ENCODE results near the gene SEC14L3.

DNA sequence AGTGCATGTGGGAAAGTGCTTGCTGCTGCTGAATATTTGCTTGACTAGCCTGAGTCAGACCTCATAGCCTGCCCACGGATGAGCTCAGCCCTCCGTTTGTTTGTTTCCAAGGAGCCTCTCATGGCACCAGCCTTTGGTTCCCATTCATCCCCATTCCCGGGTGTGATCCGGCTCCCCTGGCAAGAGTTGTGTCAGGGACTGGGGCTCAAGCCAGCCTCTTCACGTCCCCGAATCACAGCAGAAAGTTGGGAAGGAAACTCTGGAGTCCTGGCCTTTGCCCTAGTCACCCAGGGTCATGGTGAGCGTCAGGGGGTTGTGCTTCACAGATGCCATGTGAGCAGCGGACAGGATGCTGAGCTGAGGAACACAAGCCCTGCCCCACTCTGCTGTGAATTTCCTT is 13.8 kb downstream of the SEC14L3 start:
- TF ChIP-seq RCOR1 (IDR thresholded peaks at IDR 0.05; ENCODE audit: insufficient replicate concordance, low read length) (no peak), MXI1 (IDR thresholded peaks at IDR 0.05; ENCODE audit: borderline replicate concordance, low read depth, low read length) (no peak), POLR2A (IDR thresholded peaks at IDR 0.05; ENCODE audit: low read depth, low read length) (no peak), RAD21 (IDR thresholded peaks at IDR 0.05; ENCODE audit: low read length) (no peak), SMC3 (IDR thresholded peaks at IDR 0.05; ENCODE audit: low read depth, low read length) (no peak), CHD1 (IDR thresholded peaks at IDR 0.05; ENCODE audit: low read depth, low read length) (no peak), RFX5 (IDR thresholded peaks at IDR 0.05; ENCODE audit: low read depth, low read length) (no peak)
- TF ChIP-seq, protein P1, sequence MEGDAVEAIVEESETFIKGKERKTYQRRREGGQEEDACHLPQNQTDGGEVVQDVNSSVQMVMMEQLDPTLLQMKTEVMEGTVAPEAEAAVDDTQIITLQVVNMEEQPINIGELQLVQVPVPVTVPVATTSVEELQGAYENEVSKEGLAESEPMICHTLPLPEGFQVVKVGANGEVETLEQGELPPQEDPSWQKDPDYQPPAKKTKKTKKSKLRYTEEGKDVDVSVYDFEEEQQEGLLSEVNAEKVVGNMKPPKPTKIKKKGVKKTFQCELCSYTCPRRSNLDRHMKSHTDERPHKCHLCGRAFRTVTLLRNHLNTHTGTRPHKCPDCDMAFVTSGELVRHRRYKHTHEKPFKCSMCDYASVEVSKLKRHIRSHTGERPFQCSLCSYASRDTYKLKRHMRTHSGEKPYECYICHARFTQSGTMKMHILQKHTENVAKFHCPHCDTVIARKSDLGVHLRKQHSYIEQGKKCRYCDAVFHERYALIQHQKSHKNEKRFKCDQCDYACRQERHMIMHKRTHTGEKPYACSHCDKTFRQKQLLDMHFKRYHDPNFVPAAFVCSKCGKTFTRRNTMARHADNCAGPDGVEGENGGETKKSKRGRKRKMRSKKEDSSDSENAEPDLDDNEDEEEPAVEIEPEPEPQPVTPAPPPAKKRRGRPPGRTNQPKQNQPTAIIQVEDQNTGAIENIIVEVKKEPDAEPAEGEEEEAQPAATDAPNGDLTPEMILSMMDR (conservative IDR thresholded peaks at IDR 0.05; ENCODE audit: low read depth, low read length), result no peak
- TF ChIP-seq, protein P2, sequence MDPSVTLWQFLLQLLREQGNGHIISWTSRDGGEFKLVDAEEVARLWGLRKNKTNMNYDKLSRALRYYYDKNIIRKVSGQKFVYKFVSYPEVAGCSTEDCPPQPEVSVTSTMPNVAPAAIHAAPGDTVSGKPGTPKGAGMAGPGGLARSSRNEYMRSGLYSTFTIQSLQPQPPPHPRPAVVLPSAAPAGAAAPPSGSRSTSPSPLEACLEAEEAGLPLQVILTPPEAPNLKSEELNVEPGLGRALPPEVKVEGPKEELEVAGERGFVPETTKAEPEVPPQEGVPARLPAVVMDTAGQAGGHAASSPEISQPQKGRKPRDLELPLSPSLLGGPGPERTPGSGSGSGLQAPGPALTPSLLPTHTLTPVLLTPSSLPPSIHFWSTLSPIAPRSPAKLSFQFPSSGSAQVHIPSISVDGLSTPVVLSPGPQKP (IDR thresholded peaks at IDR 0.05; ENCODE audit: borderline replicate concordance, low read depth, low read length), result no peak
- TF ChIP-seq, protein P3, sequence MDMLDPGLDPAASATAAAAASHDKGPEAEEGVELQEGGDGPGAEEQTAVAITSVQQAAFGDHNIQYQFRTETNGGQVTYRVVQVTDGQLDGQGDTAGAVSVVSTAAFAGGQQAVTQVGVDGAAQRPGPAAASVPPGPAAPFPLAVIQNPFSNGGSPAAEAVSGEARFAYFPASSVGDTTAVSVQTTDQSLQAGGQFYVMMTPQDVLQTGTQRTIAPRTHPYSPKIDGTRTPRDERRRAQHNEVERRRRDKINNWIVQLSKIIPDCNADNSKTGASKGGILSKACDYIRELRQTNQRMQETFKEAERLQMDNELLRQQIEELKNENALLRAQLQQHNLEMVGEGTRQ (IDR thresholded peaks at IDR 0.05; ENCODE audit: low read depth, low read length), result no peak
